IMR-90 (cell line): ENCODE measurements around the gene CSDE1. TPM values are rescaled to one million over a fixed set of nuclear protein-coding genes. Genes with fewer than 3 reads are reported as not detected.

Experiments
- ATAC-seq: fragments of 200-7000 bp; cut with Tn5 transposase; 2 replicates; pipeline ENCODE4 v1.9.1; 2020; ENCODE audit warnings: low read depth, mild to moderate bottlenecking, moderate library complexity
- BruUV-seq: library from RNA; stranded (reverse); fragments of 400-500 nt; replicated peaks from 2 replicates; lab custom pipeline; 2021; lab: Mats Ljungman, UMichigan
- CTCF ChIA-PET: fragments of 300-600 bp; formaldehyde crosslinking; extraction: SDS; loops from one replicate; lab custom pipeline; 2021; ENCODE audit warnings: antibody characterized with exemption; lab: Yijun Ruan, JAX
- POLR2A ChIA-PET: fragments of 300-600 bp; sonication (Branson Sonifier 250); formaldehyde crosslinking; loops from one replicate; lab custom pipeline; 2022; ENCODE audit warnings: antibody characterized with exemption; ENCODE audit not compliant: unreplicated experiment; lab: Charles Lee
- DNase-seq: peaks from one replicate; pipeline ENCODE4 v3.0.0; 2013
- H2AFZ ChIP-seq: replicated peaks from 2 replicates; pipeline ENCODE3; 2013; ENCODE audit warnings: low read length, mild to moderate bottlenecking; ENCODE audit not compliant: poor library complexity
- H2AK5ac ChIP-seq: 2 replicates; pipeline ENCODE4 v1.6.1; 2013; ENCODE audit warnings: low read depth, low read length, inconsistent platforms
- H2AK9ac ChIP-seq: replicated peaks from 2 replicates; pipeline ENCODE3; 2013; ENCODE audit warnings: mild to moderate bottlenecking, low read depth, low read length, moderate library complexity; ENCODE audit not compliant: poor library complexity
- H2BK120ac ChIP-seq: 2 replicates; pipeline ENCODE4 v1.6.1; 2013; ENCODE audit warnings: low read depth, low read length, inconsistent platforms
- H2BK15ac ChIP-seq: 3 replicates; pipeline ENCODE4 v1.6.1; 2013; ENCODE audit warnings: low read depth, low read length, inconsistent platforms
- H2BK20ac ChIP-seq: 2 replicates; pipeline ENCODE4 v1.6.1; 2013; ENCODE audit warnings: low read depth, mild to moderate bottlenecking, inconsistent platforms, low read length, moderate library complexity
- H2BK5ac ChIP-seq: 2 replicates; pipeline ENCODE4 v1.6.1; 2013; ENCODE audit warnings: mild to moderate bottlenecking, low read depth, low read length, inconsistent platforms; ENCODE audit not compliant: poor library complexity, severe bottlenecking
- H3K14ac ChIP-seq: replicated peaks from 2 replicates; pipeline ENCODE4 v1.6.1; 2013; ENCODE audit warnings: low read depth, low read length, inconsistent platforms
- H3K18ac ChIP-seq: 2 replicates; pipeline ENCODE4 v1.6.1; 2013; ENCODE audit warnings: low read depth, low read length, control low read depth
- H3K23ac ChIP-seq: 2 replicates; pipeline ENCODE4 v1.6.1; 2013; ENCODE audit warnings: low read depth, low read length, inconsistent platforms
- H3K27ac ChIP-seq: 2 replicates; pipeline ENCODE4 v1.5.1; 2013; ENCODE audit warnings: mild to moderate bottlenecking, control low read depth, low read length; ENCODE audit not compliant: insufficient read depth
- H3K27me3 ChIP-seq: 2 replicates; pipeline ENCODE4 v1.6.1; 2013; ENCODE audit warnings: low read length; ENCODE audit not compliant: control insufficient read depth, insufficient read depth
- H3K36me3 ChIP-seq: 2 replicates; pipeline ENCODE4 v1.6.1; 2013; ENCODE audit warnings: low read length, mixed read lengths; ENCODE audit not compliant: control insufficient read depth, insufficient read depth
- H3K4ac ChIP-seq: 2 replicates; pipeline ENCODE4 v1.6.1; 2013; ENCODE audit warnings: low read depth, low read length, inconsistent platforms
- H3K4me1 ChIP-seq: 2 replicates; pipeline ENCODE4 v1.6.1; 2013; ENCODE audit warnings: low read length, mixed read lengths; ENCODE audit not compliant: control insufficient read depth, insufficient read depth
- H3K4me2 ChIP-seq: 2 replicates; pipeline ENCODE4 v1.6.1; 2013; ENCODE audit warnings: low read depth, mild to moderate bottlenecking, control low read depth, low read length, moderate library complexity
- H3K4me3 ChIP-seq: 2 replicates; pipeline ENCODE4 v1.5.1; 2013; ENCODE audit warnings: low read depth, mild to moderate bottlenecking, control low read depth, low read length, moderate library complexity; ENCODE audit not compliant: insufficient read depth
- H3K56ac ChIP-seq: 2 replicates; pipeline ENCODE4 v1.6.1; 2013; ENCODE audit warnings: low read length, inconsistent platforms; ENCODE audit not compliant: insufficient read depth; ENCODE audit errors: extremely low read depth
- H3K79me1 ChIP-seq, 2 experiments: 2 replicates each; pipeline ENCODE4 v1.6.1; 2013; ENCODE audit warnings: low read length in 2 of 2, inconsistent platforms in 1 of 2, low read depth in 1 of 2
- H3K9ac ChIP-seq: 2 replicates; pipeline ENCODE4 v1.6.1; 2013; ENCODE audit warnings: low read depth, low read length, control low read depth
- H3K9me1 ChIP-seq: 2 replicates; pipeline ENCODE4 v1.6.1; 2013; ENCODE audit warnings: low read length, inconsistent platforms; ENCODE audit not compliant: insufficient read depth
- H3K9me3 ChIP-seq: 2 replicates; pipeline ENCODE4 v1.6.1; 2013; ENCODE audit warnings: low read length; ENCODE audit not compliant: control insufficient read depth, insufficient read depth
- H4K20me1 ChIP-seq: 2 replicates; pipeline ENCODE4 v1.6.1; 2013; ENCODE audit warnings: low read length, inconsistent platforms; ENCODE audit not compliant: insufficient read depth
- H4K5ac ChIP-seq: 2 replicates; pipeline ENCODE4 v1.6.1; 2013; ENCODE audit warnings: mild to moderate bottlenecking, low read depth, low read length, control low read depth
- H4K8ac ChIP-seq, 2 experiments: 2 replicates each; pipeline ENCODE4 v1.6.1; 2013; ENCODE audit warnings: low read depth in 2 of 2, low read length in 2 of 2, control low read depth in 1 of 2, inconsistent platforms in 1 of 2
- H4K91ac ChIP-seq: 2 replicates; pipeline ENCODE4 v1.6.1; 2013; ENCODE audit warnings: low read depth, low read length, inconsistent platforms; ENCODE audit not compliant: insufficient read depth
- BHLHE40 ChIP-seq: fragments of 150-350 bp; IDR thresholded peaks from 2 replicates; pipeline ENCODE4 v1.6.1; 2016; ENCODE audit warnings: mild to moderate bottlenecking, low read depth, low read length
- CTCF ChIP-seq: conservative IDR thresholded peaks from 2 replicates; pipeline ENCODE4 v1.5.1; 2012; ENCODE audit warnings: mild to moderate bottlenecking, low read depth, low read length, improper control_type of control experiment
- MAFK ChIP-seq: IDR thresholded peaks from 2 replicates; pipeline ENCODE4 v1.6.1; 2012; ENCODE audit warnings: low read depth, low read length, improper control_type of control experiment
- RAD21 ChIP-seq: IDR thresholded peaks from 2 replicates; pipeline ENCODE4 v1.6.1; 2012; ENCODE audit warnings: low read length, improper control_type of control experiment
- RFX5 ChIP-seq: IDR thresholded peaks from 2 replicates; pipeline ENCODE4 v1.8.0; 2012; ENCODE audit warnings: low read depth, mild to moderate bottlenecking, low read length, moderate library complexity
- SMC3 ChIP-seq: fragments of 150-350 bp; IDR thresholded peaks from 2 replicates; pipeline ENCODE4 v1.6.1; 2016; ENCODE audit warnings: low read depth, mild to moderate bottlenecking, antibody characterized with exemption, low read length, moderate library complexity
- WGBS, 2 experiments: methylation state at CpG; one replicate each; pipeline versions ENCODE4 v1.1.5 to v1.1.7; 2013; ENCODE audit warnings: missing lambda C conversion rate in 2 of 2; ENCODE audit not compliant: insufficient read length in 1 of 2; ENCODE audit errors: extremely low coverage in 2 of 2; 5-methylcytosine and 5-hydroxymethylcytosine counted together
- dilution Hi-C: fragments of 300-500 bp; cut with HindIII; formaldehyde crosslinking; loops from one replicate; pipeline ENCODE4 v1.14.3; 2018; ENCODE audit warnings: low sequenced_read_pairs; ENCODE audit not compliant: unreplicated experiment
- in situ Hi-C: fragments of 300-500 bp; cut with MboI; formaldehyde crosslinking; loops from 3 replicates; pipeline ENCODE4 v1.14.3; 2019; ENCODE audit warnings: low sequenced_read_pairs, inconsistent platforms, mixed read lengths
- intact Hi-C: fragments of 100-400 bp; cut with micrococcal nuclease; formaldehyde crosslinking; loops from 2 replicates; pipeline ENCODE4 v1.10.0; 2022
- polyA plus RNA-seq, 3 experiments: library from polyadenylated mRNA; depleted of rRNA; stranded (reverse); fragments of >200 nt; gene quantifications; 2 replicates each; pipeline ENCODE4 v1.2.3, GENCODE V29; 2012; ENCODE audit warnings: low replicate concordance in 1 of 3
- total RNA-seq: library from RNA; depleted of rRNA; stranded (reverse); fragments of >200 nt; gene quantifications from 2 replicates; pipeline ENCODE4 v1.2.3, GENCODE V29; 2012

Gene CSDE1
- total and polyA plus RNA-seq, 2 of the 4 experiments (the other 2 are of a cell fraction), result 190 to 879 TPM

GRCh38 chr1:114694540-114695310, 63.1 kb downstream of the CSDE1 start:
- no CpG with 5 or more reads among the region's 9 CpGs for WGBS, 2 experiments

More at GRCh38 chr1:114694540-114695310, 63.1 kb downstream of the CSDE1 start:
- no peak overlapping the region for H2AK5ac ChIP-seq
- ATAC-seq (no peak), DNase-seq (no peak)
- no peak overlapping the region for H3K14ac ChIP-seq
- H3K4me1 ChIP-seq, result no peaks in the 10 kb centered on the region
- dilution Hi-C loops, result no loop called here
- H2BK120ac ChIP-seq, result no peak overlapping the region
- ChIA-PET POLR2A (interaction anchor here (0.6 kb wide), 1 partner anchor 57 kb away, joined by 3 read pairs; no protein-coding TSS in a partner anchor), CTCF (no interaction called here)
- no peak overlapping the region for H3K27ac ChIP-seq
- no peaks in the 10 kb centered on the region for H3K36me3 ChIP-seq
- no peak overlapping the region for H3K18ac ChIP-seq
- no peaks in the 10 kb centered on the region for H3K79me1 ChIP-seq
- no peak overlapping the region for H2BK5ac ChIP-seq
- no peak overlapping the region for H3K9ac ChIP-seq
- H4K8ac ChIP-seq, result no peak overlapping the region
- in situ Hi-C loops, result no loop called here
- H2AK9ac ChIP-seq, result no peak overlapping the region
- no peak overlapping the region for H2BK20ac ChIP-seq
- H3K9me1 ChIP-seq, result no peaks in the 10 kb centered on the region
- no peak overlapping the region for H2BK15ac ChIP-seq
- no peak overlapping the region for H3K4me3 ChIP-seq
- no peak overlapping the region for H3K4ac ChIP-seq
- no peaks in the 10 kb centered on the region for H3K27me3 ChIP-seq
- no peak overlapping the region for H4K91ac ChIP-seq
- TF ChIP-seq RFX5, result no peak
- TF ChIP-seq MAFK, result no peak
- TF ChIP-seq RAD21, result no peak
- TF ChIP-seq CTCF, result no peak
- TF ChIP-seq BHLHE40, result no peak
- no peak for TF ChIP-seq SMC3
- H3K9me3 ChIP-seq, result no peaks in the 10 kb centered on the region
- H3K56ac ChIP-seq, result no peak overlapping the region
- H2AFZ ChIP-seq, result no peak overlapping the region
- no peaks in the 10 kb centered on the region for H4K20me1 ChIP-seq
- H4K5ac ChIP-seq, result no peak overlapping the region
- intact Hi-C loops, result no loop called here
- H3K23ac ChIP-seq, result no peak overlapping the region
- no TSS peak for BruUV-seq
- H3K4me2 ChIP-seq, result no peak overlapping the region
